Astrocyte of the cerebellum (primary cell): ENCODE results near the gene MAN1C1.

Experiments
- DNase-seq: peaks from one replicate; pipeline ENCODE4 v3.0.0-alpha.2; 2011; ENCODE audit warnings: low read depth
- H3K4me3 ChIP-seq: 2 replicates; pipeline ENCODE4 v1.5.1; 2011; ENCODE audit warnings: mild to moderate bottlenecking, low read depth, low read length, moderate library complexity
- CTCF ChIP-seq: IDR thresholded peaks from 2 replicates; pipeline ENCODE4 v1.5.1; 2012; ENCODE audit warnings: low read length, low read depth, moderate library complexity, mild to moderate bottlenecking; ENCODE audit errors: missing control alignments
- in situ Hi-C: cut with HindIII; loops from 2 replicates; pipeline ENCODE4 v1.10.0; 2017; ENCODE audit warnings: low sequenced_read_pairs

MAN1C1 gene

DNA sequence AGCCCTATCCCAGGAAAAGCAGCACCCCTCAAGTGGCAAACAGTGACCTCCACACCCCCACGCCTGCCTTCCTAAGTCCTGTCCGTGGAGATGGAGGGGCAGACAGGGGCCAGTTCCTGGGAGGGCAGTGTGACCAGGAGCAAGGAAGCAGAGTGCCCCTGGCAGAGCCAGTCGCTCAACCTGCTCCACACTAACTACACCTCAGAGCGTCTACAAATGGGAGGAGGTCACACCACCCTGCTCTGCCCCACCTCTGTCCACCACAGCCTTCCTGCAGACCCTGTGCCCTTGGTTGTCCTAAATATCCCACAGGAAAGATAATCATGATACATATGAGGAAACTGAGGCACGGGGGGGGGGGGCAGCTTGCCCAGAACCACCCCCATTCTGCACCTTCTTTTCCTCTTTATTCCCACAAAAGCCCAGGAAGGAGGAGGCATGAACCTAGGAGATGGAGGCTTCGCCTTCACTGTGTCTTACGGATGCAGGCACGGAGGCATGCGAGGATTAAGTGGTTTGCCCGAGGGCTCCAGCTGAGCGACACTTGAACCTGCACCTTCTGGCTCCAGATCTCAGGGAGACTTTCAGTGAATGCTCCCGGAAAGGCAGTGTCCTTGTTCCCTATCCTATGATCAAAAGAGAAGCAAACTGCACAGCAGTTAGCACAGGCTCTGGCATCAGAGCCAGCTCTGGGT lies 140.7 kb downstream of the MAN1C1 start:
- in situ Hi-C loops, result no loop called here
- no peak for DNase-seq
- no peak overlapping the region for H3K4me3 ChIP-seq
- TF ChIP-seq CTCF, result no peak

GRCh38 chr1:25757846-25758185 lies 141.2 kb downstream of the MAN1C1 start:
- TF ChIP-seq CTCF, result no peak
- DNase-seq, result no peak
- H3K4me3 ChIP-seq, result no peak overlapping the region
- in situ Hi-C loops, result no loop called here

DNA sequence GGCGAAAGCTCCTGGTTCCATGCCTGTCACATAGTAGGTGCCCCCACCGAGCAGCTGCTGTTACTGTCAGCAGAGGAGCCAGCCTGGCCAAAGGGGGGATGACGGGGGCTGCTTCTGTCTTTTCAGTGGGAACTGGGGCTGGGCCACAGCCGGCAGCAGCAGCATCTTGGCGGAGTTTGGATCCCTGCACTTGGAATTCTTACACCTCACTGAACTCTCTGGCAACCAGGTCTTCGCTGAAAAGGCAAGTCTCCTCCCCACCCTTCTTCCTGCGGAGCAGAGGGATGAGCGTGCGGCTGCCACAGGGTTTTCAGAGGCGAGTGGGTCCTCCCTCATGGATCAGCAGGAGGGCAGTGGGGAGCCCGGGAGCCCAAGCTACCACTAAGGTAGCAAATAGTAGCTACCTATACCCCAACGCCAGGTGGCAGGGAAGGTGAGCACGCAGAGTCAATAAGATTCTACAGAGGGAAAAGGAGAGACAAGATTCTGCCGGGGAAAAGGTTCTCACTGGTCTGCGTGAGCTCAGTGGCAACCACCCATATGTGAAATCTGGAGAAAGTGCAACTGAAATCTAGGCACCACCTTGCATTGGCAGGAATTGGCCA lies 142.0 kb downstream of the MAN1C1 start:
- DNase-seq, result no peak
- TF ChIP-seq CTCF, result no peak
- H3K4me3 ChIP-seq, result no peak overlapping the region
- in situ Hi-C loops, result no loop called here

DNA sequence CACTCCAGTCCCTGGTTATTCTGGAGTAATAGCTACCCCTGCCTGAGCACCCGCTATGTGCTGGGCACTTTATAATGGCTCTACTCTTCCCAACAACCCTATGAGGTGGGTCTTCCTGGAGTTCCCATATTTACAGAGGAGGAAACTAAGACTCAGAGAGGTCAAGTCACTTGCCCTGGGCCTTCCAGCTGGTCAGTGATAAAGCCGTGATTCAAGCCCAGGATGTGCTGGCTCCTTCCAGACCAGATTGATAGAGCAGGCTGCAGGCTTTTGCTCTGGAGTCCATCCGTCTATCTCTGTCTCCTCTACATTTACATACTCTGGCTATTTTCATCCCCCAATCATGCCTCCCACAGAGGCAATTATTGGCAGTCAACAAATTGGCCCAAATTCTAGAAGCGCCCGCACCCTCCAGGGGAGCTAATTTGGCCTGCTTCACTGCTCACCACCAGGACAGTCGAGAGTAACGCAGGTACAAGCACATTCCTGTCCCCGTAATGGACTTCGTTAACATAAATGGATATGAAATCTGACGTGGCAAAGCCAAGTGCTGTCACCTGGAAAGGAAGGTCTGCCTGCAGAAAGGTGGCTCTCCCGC lies 143.6 kb downstream of the MAN1C1 start:
- no peak for TF ChIP-seq CTCF
- in situ Hi-C loops, result no loop called here
- DNase-seq, result no peak
- H3K4me3 ChIP-seq, result no peak overlapping the region

GRCh38 chr1:25760871-25761270 lies 144.3 kb downstream of the MAN1C1 start:
- H3K4me3 ChIP-seq, result no peak overlapping the region
- DNase-seq, result no peak
- in situ Hi-C loops, result no loop called here
- no peak for TF ChIP-seq CTCF

DNA sequence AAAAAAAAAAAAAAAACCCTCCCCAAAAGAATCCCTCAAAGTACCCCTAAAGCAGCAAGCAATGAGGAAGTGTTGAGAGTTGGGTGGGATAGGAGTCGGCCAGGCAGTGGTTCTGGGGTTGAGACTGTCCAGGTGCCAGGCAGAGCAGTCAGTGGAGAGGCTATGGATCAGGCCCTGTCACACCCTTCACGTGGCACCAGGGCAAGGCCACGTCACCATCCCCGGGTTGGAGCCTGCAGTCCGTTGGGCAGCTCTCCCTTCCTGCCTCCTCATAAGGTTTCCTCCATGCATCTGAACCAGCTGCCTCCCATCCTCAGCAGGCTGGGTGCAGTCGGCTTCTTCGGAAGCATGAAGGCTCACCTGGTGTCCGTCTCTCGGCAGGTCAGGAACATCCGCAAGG lies 146.9 kb downstream of the MAN1C1 start:
- in situ Hi-C loops, result no loop called here
- TF ChIP-seq CTCF, result no peak
- no peak overlapping the region for H3K4me3 ChIP-seq
- no peak for DNase-seq
